Ovary (tissue), 9 donors: ENCODE results near the gene GPR55. TPM values are rescaled to one million over a fixed set of nuclear protein-coding genes. Genes with fewer than 3 reads are reported as not detected.

ENCODE experiments used
- DNase-seq, 5 donors: peaks; one replicate each; pipeline ENCODE4 v3.0.0-alpha.2; 2019 to 2020
- H3K27ac ChIP-seq, 2 donors: fragments of 200-600 bp; one replicate each; pipeline versions ENCODE4 v1.5.1 to v1.8.0; 2019 to 2022
- H3K27me3 ChIP-seq: fragments of 200-600 bp; one replicate; pipeline ENCODE4 v1.8.0; 2022
- H3K36me3 ChIP-seq: fragments of 200-600 bp; sonication (generic); one replicate; pipeline ENCODE4 v1.5.1; 2019
- H3K4me1 ChIP-seq: one replicate; pipeline ENCODE4 v1.8.1; 2013; ENCODE audit warnings: mild to moderate bottlenecking, moderate library complexity; ENCODE audit not compliant: insufficient read depth
- H3K4me3 ChIP-seq: fragments of 200-600 bp; sonication (generic); one replicate; pipeline ENCODE4 v1.5.1; 2017
- H3K9me3 ChIP-seq, 2 donors: fragments of 200-600 bp in 1 of 2; sonication (generic) in 1 of 2; one replicate each; pipeline versions ENCODE4 v1.5.1 to v1.8.1; 2013 to 2019; ENCODE audit warnings: mild to moderate bottlenecking in 1 of 2, moderate library complexity in 1 of 2
- EP300 ChIP-seq: sonication (generic); formaldehyde crosslinking; IDR thresholded peaks from one replicate; pipeline ENCODE4 v1.6.1; 2017; ENCODE audit warnings: antibody characterized with exemption
- POLR2A ChIP-seq: fragments of 450-650 bp; IDR thresholded peaks from one replicate; pipeline ENCODE4 v1.6.1; 2017; ENCODE audit warnings: antibody characterized with exemption, mild to moderate bottlenecking, moderate library complexity
- WGBS, 3 donors: extraction: QIAGEN DNeasy Blood & Tissue Kit in 1 of 3; methylation state at CpG; one replicate each; pipeline versions ENCODE4 v1.1.5 to v1.1.7; 2013 to 2017; 5-methylcytosine and 5-hydroxymethylcytosine counted together
- intact Hi-C, 4 donors: fragments of 100-400 bp; cut with DNase I; formaldehyde crosslinking; loops; one replicate each; pipeline versions ENCODE4 v1.11.0 to v1.15.1; 2022 to 2023
- polyA plus RNA-seq, 2 donors: library from polyadenylated mRNA; stranded (reverse); fragments of 200-250 nt in 1 of 2; fragments of 350-450 nt in 1 of 2; fragmentation: Illumina TruSeq in 1 of 2; extraction: RNeasy Lipid Tissue Mini Kit (QIAGEN cat#74804) in 1 of 2; gene quantifications; one replicate each; pipeline ENCODE4 v1.2.3, GENCODE V29; 2013 to 2014
- total RNA-seq, 7 donors: library from RNA; depleted of rRNA in 2 of 7; stranded (reverse); fragments of >200 nt in 2 of 7; fragmentation: NEBNext Ultra II Directional in 3 of 7; extraction: Animal tissue kit (Norgen Biotek cat#: 25700) in 3 of 7; gene quantifications; one replicate each; pipeline versions ENCODE4 v1.1.0 to v1.2.4, GENCODE V29; 2016 to 2023
- TF ChIP-seq, protein P1 (sequence below), 3 donors: fragments of 450-650 bp in 2 of 3; fragments of 200-600 bp in 1 of 3; IDR thresholded peaks; one replicate each; pipeline versions ENCODE4 v1.5.1 to v1.8.0; 2016 to 2022; ENCODE audit warnings: antibody characterized with exemption in 3 of 3, mild to moderate bottlenecking in 1 of 3
- donor health status: DM: no; HTN: no; CAD: no; lungs with moderate emphysema.
- donor health status: DM: no; HTN: no; CAD: no.
- donor health status: Bipolar disorder and iron deficiency.
- donor health status: DM: yes; HTN: yes; CAD: no.
- donor health status: DM: no; HTN: no; CAD: no.
- donor health status: DM: yes; HTN: yes; CAD: no.

The GPR55 gene
- total and polyA plus RNA-seq, 9 donors: 0.05 to 0.20 (median 0.14) TPM; not detected in 5

DNA sequence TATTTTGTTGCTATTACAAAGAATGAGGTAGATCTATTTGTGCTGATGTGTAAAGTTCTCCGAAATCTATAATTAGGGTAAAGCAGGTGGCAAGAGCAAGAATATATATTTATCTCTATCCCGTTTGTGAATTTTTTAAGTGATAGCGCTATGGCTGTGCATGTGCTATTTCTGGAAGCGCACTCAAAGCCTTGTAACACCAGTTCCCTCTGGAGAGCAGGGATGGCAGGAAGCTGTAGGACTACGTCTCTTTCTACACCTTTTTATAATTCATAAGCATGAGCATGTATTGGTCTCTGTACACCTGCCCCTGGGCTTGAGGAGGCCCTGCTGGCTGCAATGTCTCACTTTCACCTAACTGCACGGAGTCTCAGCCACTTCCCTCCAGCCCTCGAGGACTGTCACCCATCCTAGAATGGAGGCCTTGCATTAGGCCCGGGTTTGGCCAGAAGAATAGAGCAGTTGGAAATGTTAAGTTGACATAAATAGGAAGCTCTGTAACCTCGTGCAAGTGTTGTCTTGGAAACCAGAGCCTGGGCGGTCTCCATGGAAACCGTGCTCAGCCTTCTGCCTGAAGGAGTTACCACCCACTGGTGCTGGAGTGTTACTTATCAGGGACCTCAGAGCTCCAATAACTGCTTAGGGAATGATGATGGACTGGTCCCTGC, 39.4 kb downstream of the GPR55 start:
- 50 to 54% (median 53%) methylated on average over 11 of the region's 11 CpGs for WGBS, 3 donors
- H3K36me3 ChIP-seq: no peaks in the 10 kb centered on the region
- intact Hi-C loops: no loop called here
- no peak overlapping the region for H3K4me3 ChIP-seq
- H3K4me1 ChIP-seq: no peaks in the 10 kb centered on the region
- no peaks in the 10 kb centered on the region for H3K9me3 ChIP-seq
- TF ChIP-seq EP300 (no peak), POLR2A (no peak)
- TF ChIP-seq, protein P1, sequence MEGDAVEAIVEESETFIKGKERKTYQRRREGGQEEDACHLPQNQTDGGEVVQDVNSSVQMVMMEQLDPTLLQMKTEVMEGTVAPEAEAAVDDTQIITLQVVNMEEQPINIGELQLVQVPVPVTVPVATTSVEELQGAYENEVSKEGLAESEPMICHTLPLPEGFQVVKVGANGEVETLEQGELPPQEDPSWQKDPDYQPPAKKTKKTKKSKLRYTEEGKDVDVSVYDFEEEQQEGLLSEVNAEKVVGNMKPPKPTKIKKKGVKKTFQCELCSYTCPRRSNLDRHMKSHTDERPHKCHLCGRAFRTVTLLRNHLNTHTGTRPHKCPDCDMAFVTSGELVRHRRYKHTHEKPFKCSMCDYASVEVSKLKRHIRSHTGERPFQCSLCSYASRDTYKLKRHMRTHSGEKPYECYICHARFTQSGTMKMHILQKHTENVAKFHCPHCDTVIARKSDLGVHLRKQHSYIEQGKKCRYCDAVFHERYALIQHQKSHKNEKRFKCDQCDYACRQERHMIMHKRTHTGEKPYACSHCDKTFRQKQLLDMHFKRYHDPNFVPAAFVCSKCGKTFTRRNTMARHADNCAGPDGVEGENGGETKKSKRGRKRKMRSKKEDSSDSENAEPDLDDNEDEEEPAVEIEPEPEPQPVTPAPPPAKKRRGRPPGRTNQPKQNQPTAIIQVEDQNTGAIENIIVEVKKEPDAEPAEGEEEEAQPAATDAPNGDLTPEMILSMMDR (IDR thresholded peaks at IDR 0.05): no peak
- no peak for DNase-seq
- H3K27ac ChIP-seq: no peak overlapping the region
- H3K27me3 ChIP-seq: no peaks in the 10 kb centered on the region

DNA sequence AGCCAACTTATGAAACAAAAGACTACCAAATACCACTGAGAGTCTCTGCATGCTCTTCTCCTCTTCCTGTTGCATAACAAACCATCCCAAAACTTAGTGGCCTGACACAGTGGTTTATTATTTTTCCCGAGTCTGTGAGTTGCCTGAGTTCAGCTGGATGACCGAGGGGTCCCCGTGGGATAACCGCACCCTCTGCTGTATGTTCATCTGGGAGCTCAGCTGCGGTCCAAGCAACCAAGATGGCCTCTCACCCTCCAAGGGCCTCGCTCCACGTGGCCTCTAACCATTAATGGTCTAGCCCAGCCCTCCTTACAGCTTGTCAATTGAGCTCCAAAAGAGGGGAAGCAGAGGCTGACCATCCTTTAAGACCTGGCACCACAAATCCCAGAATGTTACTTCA, 43.2 kb downstream of the GPR55 start:
- Histone ChIP-seq H3K9me3 (no peaks in the 10 kb centered on the region), H3K4me1 (peaks cover 4% of the 10 kb centered on the region), H3K27me3 (no peaks in the 10 kb centered on the region), H3K36me3 (no peaks in the 10 kb centered on the region), H3K27ac (no peak overlapping the region), H3K4me3 (no peak overlapping the region)
- WGBS, 3 donors: 81 to 91% (median 85%) methylated on average over 7 of the region's 7 CpGs
- intact Hi-C loops: no loop called here
- TF ChIP-seq POLR2A (no peak), EP300 (no peak)
- TF ChIP-seq, protein P1 (IDR thresholded peaks at IDR 0.05): no peak
- DNase-seq: no peak

DNA sequence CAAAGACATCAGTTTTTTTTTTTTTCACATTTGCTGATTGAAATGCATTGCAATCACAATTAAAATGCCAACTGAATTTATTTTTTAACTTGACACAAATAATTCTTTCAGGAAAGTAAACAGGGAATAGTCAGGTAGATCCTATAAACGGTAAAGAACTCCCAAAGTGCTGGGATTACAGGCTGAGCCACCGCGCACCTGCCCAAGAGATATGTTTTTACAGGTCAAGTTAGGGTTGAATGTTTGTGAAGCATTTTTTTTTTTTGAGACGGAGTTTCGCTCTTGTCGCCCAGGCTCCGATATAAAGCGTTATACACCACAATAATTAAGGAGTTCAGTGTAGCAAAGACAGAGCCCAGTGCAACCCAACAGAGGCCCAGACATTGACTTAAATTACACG, 45.2 kb downstream of the GPR55 start:
- Histone ChIP-seq H3K4me1 (peaks cover 4% of the 10 kb centered on the region), H3K27ac (no peak overlapping the region), H3K36me3 (no peaks in the 10 kb centered on the region), H3K9me3 (no peaks in the 10 kb centered on the region), H3K27me3 (no peaks in the 10 kb centered on the region), H3K4me3 (no peak overlapping the region)
- TF ChIP-seq EP300 (no peak), POLR2A (no peak)
- TF ChIP-seq, protein P1 (IDR thresholded peaks at IDR 0.05): no peak
- no peak for DNase-seq
- 83 to 94% (median 93%) methylated on average over 9 of the region's 9 CpGs for WGBS, 3 donors
- intact Hi-C loops: no loop called here

DNA sequence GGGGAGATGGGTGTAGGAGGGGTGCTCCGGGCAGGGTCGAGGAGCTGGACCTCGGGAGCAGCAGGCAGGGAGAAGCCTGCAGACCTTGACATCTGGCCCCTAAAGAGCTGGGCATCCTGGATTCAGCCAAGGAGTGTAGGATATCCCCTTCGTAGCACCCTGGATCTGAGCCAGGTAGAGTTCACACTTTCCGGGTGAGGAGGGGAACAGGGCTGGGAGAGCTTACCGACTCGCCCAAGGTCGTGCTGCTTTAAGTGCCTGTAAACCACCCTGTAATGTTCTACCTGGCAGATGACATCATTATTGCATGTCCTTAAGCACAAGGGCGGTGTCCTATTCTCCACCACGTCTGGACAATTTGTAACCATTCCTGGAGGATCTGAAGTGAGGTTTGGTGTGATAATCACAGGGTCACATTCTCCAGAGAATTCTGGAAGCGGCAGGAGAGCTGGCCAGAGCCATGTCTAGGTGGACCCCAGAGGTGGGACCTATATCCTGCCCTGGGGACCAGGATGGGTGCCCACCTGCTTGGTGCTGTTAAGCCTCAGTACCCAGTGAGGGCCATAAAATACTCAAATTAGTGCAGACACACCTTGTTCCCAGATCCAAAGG, 45.7 kb downstream of the GPR55 start:
- Histone ChIP-seq H3K27me3 (no peaks in the 10 kb centered on the region), H3K36me3 (no peaks in the 10 kb centered on the region), H3K9me3 (no peaks in the 10 kb centered on the region), H3K4me1 (peaks cover 4% of the 10 kb centered on the region), H3K4me3 (no peak overlapping the region), H3K27ac (no peak overlapping the region)
- TF ChIP-seq EP300: no peak
- TF ChIP-seq POLR2A: no peak
- TF ChIP-seq, protein P1 (IDR thresholded peaks at IDR 0.05): no peak
- DNase-seq: no peak
- intact Hi-C loops: no loop called here
- 32 to 47% (median 39%) methylated on average over 11 of the region's 11 CpGs for WGBS, 3 donors
